K562 (cell line): ENCODE measurements around the gene VARS1. TPM values are rescaled to one million over a fixed set of nuclear protein-coding genes. Genes with fewer than 3 reads are reported as not detected.

ENCODE experiments used
- AFF1 ChIP-seq, 2 experiments: fragments of 450-650 bp; IDR thresholded peaks; 2 replicates each; pipeline ENCODE4 v1.6.1; 2018; ENCODE audit warnings: mild to moderate bottlenecking in 2 of 2, low read depth in 1 of 2; ENCODE audit not compliant: partially characterized antibody in 2 of 2
- CLOCK ChIP-seq: fragments of 250-450 bp; sonication (Bioruptor Pico); IDR thresholded peaks from 2 replicates; pipeline ENCODE4 v1.4.0; 2020; ENCODE audit warnings: mild to moderate bottlenecking, moderate library complexity, borderline replicate concordance
- CREB5 ChIP-seq: fragments of 250-450 bp; sonication (Bioruptor Pico); IDR thresholded peaks from 2 replicates; pipeline ENCODE4 v1.5.0; 2020; ENCODE audit warnings: mild to moderate bottlenecking
- GABPA ChIP-seq: fragments of 200-800 bp; sonication (Bioruptor generic); conservative IDR thresholded peaks from 2 replicates; pipeline ENCODE4 v1.6.1; 2016; ENCODE audit warnings: low read depth, missing genetic modification characterization, missing compliant biosample characterization
- HNRNPL ChIP-seq: fragments of 200-400 bp; formaldehyde crosslinking; IDR thresholded peaks from 2 replicates; pipeline ENCODE4 v1.6.1; 2017; ENCODE audit warnings: low read depth, mild to moderate bottlenecking, low read length
- HOXB6 ChIP-seq: fragments of 250-450 bp; sonication (Bioruptor Pico); IDR thresholded peaks from 2 replicates; pipeline ENCODE4 v1.5.1; 2022; ENCODE audit warnings: mild to moderate bottlenecking, borderline replicate concordance
- MTA1 ChIP-seq: fragments of 450-650 bp; IDR thresholded peaks from 2 replicates; pipeline ENCODE4 v1.6.1; 2017; ENCODE audit warnings: borderline replicate concordance
- STAT6 ChIP-seq: sonication (generic); formaldehyde crosslinking; IDR thresholded peaks from 2 replicates; pipeline ENCODE4 v1.8.1; 2023; ENCODE audit warnings: mild to moderate bottlenecking, missing genetic modification reagents
- ZNF253 ChIP-seq: fragments of 250-450 bp; sonication (Bioruptor Pico); conservative IDR thresholded peaks from 2 replicates; pipeline ENCODE4 v1.6.1; 2021; ENCODE audit warnings: mild to moderate bottlenecking
- ZNF592 ChIP-seq: fragments of 450-650 bp; IDR thresholded peaks from 2 replicates; pipeline ENCODE4 v1.6.1; 2017; ENCODE audit warnings: antibody characterized with exemption, mild to moderate bottlenecking
- ZNF77 ChIP-seq: fragments of 250-450 bp; sonication (Bioruptor Pico); IDR thresholded peaks from 2 replicates; pipeline ENCODE4 v1.5.0; 2020
- ZSCAN29 ChIP-seq: fragments of 450-650 bp; IDR thresholded peaks from 2 replicates; pipeline ENCODE4 v1.6.1; 2017
- polyA plus RNA-seq, 8 experiments: library from polyadenylated mRNA; depleted of rRNA in 4 of 8; stranded (reverse) in 5 of 8; unstranded in 3 of 8; fragments of >200 nt; fragmentation: Nextera tagmentation in 2 of 8; fragmentation: Illumina TruSeq in 1 of 8; extraction: Ambion mirVana in 2 of 8; extraction: Trizol in 1 of 8; gene quantifications; 2 replicates each; pipeline versions ENCODE4 v1.2.1 to v1.2.3, GENCODE V29; 2011 to 2014; ENCODE audit warnings: inconsistent platforms in 1 of 8, missing spikeins in 1 of 8
- total RNA-seq, 7 experiments: library from RNA; depleted of rRNA in 6 of 7; stranded (reverse); fragments of >200 nt in 6 of 7; fragmentation: Illumina TruSeq in 2 of 7; extraction: Trizol in 2 of 7; gene quantifications; 2 replicates each; pipeline versions ENCODE4 v1.2.1 to v1.2.3, GENCODE V29; 2011 to 2021; ENCODE audit warnings: low replicate concordance in 1 of 7

The VARS1 gene
- total and polyA plus RNA-seq, 9 of the 15 experiments (the other 6 are each of a cell fraction or from before 2014, with no cell fraction given): 2.9 to 488 (median 130) TPM

- peak; percentile 61; the same call in 1 of the 2 replicates for TF ChIP-seq ZNF592
- TF ChIP-seq ZNF77: no peak
- no peak for TF ChIP-seq HNRNPL
- TF ChIP-seq AFF1 (IDR thresholded peaks at IDR 0.05; ENCODE audit: low read depth in 1 of 2, partially characterized antibody in 2 of 2): peak in 1 of 2 experiments; percentile 42
- no peak for TF ChIP-seq CLOCK (CRISPR knock-in tag)
- no peak for TF ChIP-seq ZSCAN29
- TF ChIP-seq CREB5 (CRISPR knock-in tag): no peak
- no peak for TF ChIP-seq HOXB6
- TF ChIP-seq GABPA (tag): no peak
- TF ChIP-seq MTA1: peak; percentile 85
- TF ChIP-seq ZNF253 (CRISPR knock-in tag): no peak
- no peak for TF ChIP-seq STAT6 (CRISPR knock-in tag)
These were observed 1.2 kb downstream of the VARS1 start (continued) for GRCh38 chr6:31794294-31794865.
